NCI-H2107 treated with DMSO at 0.1 percent for 48 hours (cell line): ENCODE results near the gene GPR55.
"Not testable (repeated sequence)": the region's sequence is repeated elsewhere in the genome, so short reads cannot be mapped to it uniquely, and the experiment has no call there.

Experiments
- DNase-seq: peaks from one replicate; lab custom pipeline; 2025; ENCODE audit not compliant: unreplicated experiment; lab: John Stamatoyannopoulos, UW

Gene GPR55

GRCh38 chr2:230951396-230951795, 26.4 kb upstream of the GPR55 start:
- DNase-seq: no peak

DNA sequence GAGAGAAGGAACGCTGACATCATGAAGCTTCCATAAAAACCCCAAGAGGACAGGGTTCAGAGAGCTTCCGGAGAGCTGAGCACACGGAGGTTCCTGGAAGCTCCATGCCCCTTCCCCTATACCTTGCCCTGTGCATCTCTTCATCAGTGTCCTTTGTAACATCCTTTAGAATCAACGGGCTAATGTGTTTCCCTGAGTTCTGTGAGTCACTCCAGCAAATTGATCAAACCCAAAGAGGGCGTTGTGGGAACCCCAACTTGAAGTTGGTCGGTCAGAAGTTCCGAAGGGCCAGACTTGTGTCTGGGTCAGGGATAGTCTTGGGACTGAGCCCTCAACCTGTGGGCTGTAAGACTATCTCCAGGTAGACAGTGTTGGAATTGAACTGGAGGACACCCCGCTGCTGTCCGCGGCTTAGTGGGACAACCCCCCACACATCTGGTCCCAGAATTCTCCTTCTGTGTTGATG, 25.9 kb upstream of the GPR55 start:
- DNase-seq: no peak

- DNase-seq: no peak
Observed at GRCh38 chr2:230949966-230950873, 25.2 kb upstream of the GPR55 start.

GRCh38 chr2:230947908-230948365, 22.9 kb upstream of the GPR55 start:
- no peak for DNase-seq

- DNase-seq: no peak
Observed at GRCh38 chr2:230947235-230947576, 22.2 kb upstream of the GPR55 start.

GRCh38 chr2:230946429-230947234, 21.6 kb upstream of the GPR55 start:
- DNase-seq: no peak

DNA sequence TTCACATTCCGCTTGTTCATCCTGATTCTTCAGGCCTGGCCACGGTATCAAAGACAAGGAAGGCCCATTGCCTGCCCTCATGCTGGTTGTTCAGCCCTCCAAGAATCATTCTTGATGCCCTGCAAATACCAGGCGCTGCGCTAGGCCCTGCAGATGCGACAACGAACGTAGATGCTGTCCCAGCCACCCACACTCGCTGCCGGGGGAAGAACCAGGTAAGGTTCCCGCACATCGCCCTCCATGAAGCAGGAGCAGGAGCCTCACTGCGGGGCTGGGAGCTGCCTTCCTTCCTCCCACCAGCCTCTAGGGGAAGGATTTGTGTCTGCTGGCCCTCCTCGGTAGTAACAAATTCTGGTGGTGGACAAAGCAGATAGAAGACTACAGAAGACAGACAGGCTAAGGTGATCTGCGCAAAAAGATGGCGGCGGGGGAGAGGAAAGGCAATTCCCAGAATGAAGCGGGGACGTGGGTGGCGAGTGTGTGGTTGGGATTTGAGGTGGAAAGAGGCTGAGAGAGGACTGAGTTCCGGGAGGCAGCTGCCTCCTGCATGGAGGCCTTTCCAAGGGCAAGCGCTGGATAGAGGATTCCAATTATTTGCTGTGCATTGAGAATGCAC, 19.8 kb upstream of the GPR55 start:
- DNase-seq: no peak

- DNase-seq: no peak
Observed at GRCh38 chr2:230944123-230944653, 19.1 kb upstream of the GPR55 start.

DNA sequence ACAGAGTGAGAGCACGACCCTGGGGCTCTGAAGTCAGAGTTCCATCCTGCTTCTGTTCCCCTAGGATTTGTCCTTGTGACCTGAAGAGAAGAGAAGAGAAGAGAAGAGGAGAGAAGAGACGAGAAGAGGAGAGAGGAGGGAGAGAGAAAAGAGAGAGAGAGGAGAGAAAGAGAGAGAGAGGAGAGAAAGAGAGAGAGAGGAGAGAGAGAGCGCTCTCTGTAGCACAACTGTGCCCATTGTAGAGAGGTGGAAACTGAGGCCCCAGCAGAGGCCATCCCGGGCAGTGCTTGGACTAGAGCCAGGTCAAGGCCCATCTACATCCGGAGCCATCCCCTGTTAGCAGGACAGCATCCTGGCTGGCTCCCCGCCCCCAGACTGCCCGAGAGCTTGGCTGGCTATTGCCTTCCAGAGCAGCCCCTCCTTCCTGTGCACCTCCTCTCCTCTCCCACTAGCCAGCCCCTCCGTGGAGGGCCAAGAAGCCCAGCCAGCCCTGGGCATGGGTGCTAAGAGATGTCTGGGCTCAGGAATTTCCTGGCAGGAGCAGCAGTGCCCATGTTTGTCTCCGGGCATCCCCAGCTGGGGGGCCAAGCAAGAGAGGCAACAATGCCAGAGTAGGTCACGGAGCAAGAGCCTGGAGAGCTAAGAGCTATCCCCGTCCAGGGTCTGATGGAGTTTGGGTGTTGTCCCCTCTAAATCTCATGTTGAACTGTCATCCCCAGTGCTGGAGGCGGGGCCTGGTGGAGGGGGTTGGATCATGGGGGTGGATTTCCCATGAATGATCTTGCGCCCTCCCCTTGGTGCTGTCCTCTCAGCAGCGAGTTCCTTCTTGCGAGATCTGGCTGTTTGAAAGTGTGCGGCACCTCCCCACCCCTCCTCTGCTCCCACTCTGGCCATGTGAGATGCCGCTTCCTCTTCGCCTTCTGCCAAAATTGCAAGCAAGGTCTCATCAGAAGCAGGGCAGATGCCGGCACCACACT, 18.2 kb upstream of the GPR55 start:
- no peak for DNase-seq

DNA sequence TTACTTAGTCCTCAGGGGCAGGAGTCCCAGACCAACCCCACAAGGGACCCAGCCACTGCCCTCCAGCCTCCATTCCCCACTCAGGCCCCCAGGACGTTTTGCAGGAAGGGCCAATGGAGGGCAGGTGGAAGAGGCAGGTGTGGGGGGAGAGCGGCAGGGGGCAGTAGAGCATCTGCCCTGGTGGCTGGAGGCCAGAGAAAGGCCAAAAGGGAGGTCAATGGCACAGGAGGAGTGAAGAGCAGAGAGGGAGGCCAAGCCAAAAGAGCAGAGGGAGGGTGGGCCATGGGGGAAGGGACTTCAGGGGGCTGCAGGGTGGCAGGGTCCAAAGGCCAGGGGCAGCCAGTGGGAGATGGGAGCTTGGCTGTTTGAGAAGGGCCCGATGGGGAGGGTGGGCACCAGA, 17.3 kb upstream of the GPR55 start:
- no peak for DNase-seq

GRCh38 chr2:230941202-230942180, 16.4 kb upstream of the GPR55 start:
- DNase-seq: no peak

- no peak for DNase-seq
Observed at GRCh38 chr2:230940471-230940815, 15.4 kb upstream of the GPR55 start.

GRCh38 chr2:230939691-230940470, 14.8 kb upstream of the GPR55 start:
- no peak for DNase-seq

DNA sequence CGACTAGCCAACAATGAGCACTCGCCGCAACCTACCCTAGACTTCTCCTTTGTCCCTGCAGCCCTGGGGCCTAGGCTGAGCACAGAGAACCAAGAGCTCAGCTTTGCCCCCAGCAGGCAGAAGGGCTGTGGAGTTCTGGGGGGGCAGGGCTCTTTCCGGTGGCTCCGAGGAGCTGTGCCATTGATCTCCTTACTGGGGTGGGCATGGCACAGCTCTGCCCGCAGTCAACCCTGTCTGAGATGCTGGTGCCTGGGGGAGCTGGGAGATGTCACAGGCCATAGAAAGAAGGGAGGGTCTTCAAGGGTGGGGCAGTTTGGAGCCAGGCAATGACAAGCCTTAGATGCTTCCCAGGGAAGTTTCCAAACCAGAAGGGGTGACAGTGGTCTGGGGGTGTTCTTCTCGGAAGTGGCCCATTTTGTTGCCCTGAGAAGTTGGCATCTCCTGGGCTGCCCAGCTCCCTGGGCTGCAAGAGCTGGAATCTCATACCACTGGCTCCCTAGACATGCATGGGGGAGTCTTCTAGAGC, 14.1 kb upstream of the GPR55 start:
- DNase-seq: no peak

- DNase-seq: no peak
Observed at GRCh38 chr2:230938516-230939065, 13.5 kb upstream of the GPR55 start.

DNA sequence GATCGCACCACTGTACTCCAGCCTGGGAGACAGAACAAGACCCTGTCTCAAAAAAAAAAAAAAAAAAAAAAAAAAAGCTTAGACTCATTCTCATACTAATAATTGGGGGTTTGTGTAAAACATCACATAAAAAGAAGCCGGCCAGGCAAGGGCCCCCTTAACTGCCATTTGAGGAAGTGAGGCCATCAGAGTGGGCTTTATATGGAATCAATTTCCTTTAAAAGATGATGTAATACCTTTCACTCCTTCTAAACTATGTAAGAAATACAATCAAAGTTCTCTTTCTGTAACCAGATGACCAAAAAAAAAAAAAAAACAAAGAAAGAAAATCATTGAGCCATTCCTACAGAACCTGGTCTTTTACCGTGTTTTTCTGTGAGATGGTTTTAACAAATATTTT, 13.1 kb upstream of the GPR55 start:
- DNase-seq: no peak

DNA sequence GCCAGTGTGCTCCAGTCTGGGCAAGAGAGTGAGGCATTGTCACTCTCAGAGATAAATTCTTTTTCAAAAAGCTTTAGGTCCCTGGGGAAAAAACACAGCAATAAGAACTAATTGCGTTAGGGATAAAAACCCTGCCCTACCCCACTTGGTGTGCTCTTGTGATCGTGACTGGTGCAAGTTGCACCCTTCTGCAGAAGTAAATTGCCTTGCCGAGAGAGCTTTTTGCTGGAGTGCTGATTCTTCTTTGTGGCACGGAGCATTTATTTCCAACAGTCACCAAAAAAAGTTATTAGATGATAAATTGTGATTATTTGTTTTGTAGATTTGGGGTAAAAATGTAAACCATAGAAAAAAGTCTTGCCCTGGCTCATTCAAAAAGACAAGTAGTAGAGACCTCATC, 12.3 kb upstream of the GPR55 start:
- no peak for DNase-seq

- DNase-seq: not testable (repeated sequence)
Observed at GRCh38 chr2:230936243-230936642, 11.2 kb upstream of the GPR55 start.
